Measurements from ENCODE around the gene DAB1.

DAB1 gene

GRCh38 chr1:57012315-57012714, 411.5 kb downstream of the DAB1 start:
- DNase-seq: no peak

- DNase-seq: no peak
These were observed 413.3 kb downstream of the DAB1 start for GRCh38 chr1:57010511-57010910.

DNA sequence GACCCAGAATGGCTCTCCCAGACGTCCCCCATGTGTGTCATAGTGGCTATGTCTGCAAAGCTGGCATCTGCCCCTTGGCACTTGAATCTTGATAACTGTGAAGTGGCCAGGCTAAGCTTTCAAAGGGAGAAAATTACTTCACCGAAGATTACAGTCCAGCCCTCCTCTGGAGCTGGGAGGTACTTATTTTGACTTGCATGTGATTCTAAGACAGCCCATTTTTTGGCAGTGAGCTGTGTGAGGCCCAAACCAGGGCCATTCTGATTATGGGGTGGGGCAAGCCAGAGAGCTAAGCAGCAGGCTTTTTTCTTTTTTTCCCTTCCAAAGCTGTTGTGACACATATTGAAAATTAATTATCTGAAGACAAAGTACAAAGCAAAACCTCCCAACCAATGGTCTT, 415.9 kb downstream of the DAB1 start:
- no peak for DNase-seq

GRCh38 chr1:57007472-57007871, 416.4 kb downstream of the DAB1 start:
- no peak for DNase-seq

DNA sequence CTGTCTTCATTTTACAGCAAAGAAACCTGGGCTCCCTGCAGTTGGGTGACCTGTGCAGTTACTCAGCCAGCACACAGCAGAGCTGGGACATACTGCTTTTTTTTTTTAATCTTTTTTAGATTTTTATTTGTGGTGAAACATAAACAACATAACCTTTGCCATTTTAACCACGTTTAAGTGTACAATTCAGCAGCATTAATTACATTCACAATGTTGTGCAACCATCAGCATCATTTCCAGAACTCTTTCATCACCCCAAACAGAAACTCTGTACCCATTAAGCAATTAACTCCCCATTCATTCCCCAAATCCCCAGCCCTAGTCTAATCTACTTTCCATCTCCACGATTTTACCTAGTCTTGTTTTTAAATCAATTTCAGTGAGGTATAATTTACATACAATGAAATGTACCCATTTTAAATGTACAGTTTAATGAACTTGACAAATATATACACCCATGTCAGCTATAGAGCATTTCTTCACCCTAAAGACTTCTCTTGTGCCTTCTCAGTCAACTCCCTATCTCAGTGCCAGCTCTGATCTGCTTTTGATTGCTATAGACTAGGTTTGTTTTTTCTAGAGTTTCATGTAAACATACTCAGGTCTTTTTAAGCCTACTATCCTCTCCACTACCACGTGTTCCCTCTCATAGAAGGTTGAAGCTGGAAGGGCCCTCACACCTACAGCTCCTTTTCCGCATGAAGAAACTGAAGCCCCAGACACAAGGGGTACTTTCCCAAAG, 420.3 kb downstream of the DAB1 start:
- no peak for DNase-seq

DNA sequence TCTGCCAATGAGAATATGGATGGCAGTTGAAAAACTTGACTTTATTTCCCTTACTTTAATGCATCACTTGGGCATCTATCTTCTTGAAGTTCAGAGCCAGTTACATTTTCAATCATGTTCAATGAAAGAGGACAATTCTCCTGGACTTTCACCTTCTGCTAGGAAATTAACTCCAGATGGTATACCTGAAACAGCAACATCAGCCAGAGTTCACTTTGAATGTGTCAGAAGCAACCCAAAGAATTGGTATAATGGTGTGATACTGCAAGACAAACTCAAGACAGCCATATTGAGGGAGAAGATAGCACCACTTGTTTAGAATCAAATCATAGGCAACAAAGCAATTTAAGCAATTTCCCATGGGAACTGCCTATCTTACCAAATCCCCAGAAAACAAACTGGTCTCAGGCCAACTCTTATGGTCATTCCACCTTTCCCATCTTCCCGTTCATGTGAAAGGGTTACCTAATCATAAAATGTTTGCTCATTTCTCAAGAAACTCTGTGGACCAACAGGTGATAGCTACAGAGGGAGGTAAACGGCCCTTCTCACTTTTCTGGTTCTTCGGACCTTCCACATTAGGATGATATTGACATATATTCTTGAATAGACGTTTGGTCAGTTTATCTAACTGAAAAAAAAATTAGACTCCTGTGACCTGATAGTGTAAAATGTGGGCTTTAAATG, 428.3 kb downstream of the DAB1 start:
- DNase-seq: no peak

DNA sequence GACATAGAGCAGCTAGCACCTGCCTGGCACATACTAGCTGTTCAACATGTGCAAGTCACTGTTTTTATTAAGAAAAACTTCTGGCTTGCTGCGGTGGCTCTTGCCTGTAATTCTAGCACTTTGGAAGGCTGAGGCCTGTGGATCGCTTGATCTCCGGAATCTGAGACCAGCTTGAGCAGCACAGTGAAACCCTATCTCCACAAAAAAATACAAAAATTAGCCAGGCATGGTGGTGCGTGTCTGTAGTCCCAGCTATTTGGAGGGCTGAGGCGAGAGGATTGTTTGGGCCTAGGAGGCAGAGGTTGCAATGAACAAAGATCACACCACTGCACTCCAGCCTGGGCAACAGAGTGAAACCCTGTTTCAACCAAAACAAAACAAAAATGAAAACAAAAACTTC, 430.4 kb downstream of the DAB1 start:
- no peak for DNase-seq

DNA sequence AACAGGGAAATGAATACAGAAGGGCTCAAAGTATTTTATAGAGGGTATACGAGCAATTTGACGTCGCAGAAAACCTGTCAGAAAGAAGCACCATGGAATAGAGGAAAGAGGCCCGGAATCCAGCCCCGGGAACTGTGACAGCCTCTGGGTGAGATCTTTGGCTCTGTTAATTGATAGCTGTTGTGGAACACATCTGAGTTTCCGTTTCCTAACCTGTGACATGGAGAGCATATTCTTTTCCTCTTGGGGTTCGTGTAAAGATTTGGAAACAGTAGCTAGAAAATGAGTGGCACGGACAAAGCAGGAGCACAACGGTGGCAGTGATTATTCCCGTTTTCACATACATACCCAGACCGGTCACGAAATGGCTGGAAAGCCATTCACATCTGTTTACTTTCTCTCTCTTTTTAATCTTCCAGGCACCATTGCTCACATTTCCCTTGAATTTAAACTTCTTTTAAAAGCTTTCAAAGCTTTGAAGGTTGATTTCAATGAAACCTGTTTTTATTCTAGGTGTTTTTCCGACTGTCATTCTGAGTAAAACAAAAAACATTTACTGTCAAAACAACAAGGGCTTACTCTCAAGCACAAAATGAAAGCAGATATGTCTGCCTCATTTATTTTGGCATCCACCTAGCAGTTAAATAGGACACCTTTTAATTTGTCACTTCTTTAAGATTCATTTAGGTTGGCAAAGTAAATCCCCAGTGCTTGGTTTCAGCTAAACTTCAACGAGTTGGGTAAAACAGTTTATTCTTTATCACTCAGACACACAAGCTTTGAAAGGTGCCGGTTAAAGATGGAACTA, 431.3 kb downstream of the DAB1 start:
- DNase-seq: no peak

DNA sequence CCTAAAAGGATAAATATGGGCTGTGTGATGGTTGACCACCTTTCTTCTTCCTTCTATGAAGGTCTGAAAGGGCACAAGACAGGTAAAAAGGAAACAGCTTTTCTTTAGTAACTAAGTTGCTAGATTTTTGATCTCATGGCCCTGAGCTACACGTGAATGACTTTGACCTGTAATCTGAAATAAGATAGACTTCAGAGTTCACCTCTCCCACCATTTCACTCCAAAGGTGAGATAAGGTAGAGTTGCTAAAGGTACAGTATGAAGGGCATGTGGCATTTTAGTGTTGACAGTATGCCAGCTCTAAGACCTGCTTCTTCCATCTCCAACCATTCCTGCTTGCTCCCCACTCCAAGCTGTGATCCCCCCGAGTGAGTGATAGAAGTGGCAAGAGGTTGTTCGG, 432.3 kb downstream of the DAB1 start:
- no peak for DNase-seq

GRCh38 chr1:56986397-56986796, 437.5 kb downstream of the DAB1 start:
- no peak for DNase-seq

DNA sequence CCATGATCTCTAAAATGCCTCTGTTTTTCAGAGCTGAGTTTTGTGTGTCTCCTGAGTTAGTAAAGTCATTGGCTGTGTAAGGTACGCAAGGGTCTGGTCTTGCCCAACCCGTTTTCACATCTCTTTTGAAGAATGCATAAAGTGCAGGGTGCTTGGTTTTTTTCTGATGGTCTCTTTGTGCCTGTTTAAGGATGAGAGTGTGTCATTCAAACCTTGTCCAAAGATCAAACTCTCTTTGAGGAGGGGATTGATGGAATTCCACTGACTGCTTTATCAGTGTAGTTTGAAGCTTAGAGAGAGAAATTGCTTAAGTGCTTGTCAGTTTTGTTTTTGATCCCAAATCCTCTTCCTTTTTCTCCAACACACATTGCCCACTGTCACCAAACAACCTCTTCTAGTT, 438.0 kb downstream of the DAB1 start:
- DNase-seq: no peak

GRCh38 chr1:56983484-56983883, 440.4 kb downstream of the DAB1 start:
- DNase-seq: no peak

- no peak for DNase-seq
These were observed 443.7 kb downstream of the DAB1 start for GRCh38 chr1:56979986-56980755.

GRCh38 chr1:56978819-56979218, 445.0 kb downstream of the DAB1 start:
- DNase-seq: no peak

DNA sequence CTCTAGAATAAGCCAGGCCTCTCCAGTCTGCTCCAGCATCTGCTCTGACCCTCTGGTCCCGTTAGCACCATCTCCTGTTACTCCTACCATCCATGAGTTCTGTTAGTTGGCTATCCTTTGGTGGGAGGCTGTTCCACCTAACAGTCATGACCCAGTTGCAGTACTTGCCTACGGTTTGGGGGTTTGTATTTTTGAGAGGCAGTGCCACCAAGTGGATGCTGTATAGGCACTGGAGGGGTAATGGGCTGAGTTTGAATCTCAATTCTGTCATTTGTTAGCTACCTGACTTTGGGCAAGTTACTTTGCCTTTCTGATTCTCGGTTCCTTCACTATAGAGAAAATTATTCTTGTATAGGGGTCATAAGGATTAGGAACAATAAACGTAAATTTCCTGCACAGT, 445.9 kb downstream of the DAB1 start:
- DNase-seq: no peak

DNA sequence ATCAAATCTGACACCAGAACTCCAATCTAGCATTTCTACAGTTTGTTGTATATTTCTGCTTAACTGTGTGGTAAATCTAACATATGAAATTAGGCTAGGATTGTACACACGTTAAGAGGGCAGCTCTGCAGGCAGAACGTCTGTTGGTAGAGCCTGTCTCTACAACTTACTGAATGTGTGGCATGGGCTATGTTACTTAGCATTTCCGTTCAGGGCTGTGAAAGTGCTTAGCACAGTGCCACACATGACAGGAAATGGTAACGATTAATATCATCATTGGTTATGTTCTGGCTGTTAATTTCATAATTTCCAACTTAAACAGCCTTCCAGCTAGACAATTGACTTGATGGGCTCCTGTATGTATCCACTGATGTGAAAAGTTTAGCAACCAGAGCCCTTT, 448.4 kb downstream of the DAB1 start:
- DNase-seq: no peak

- peak; percentile 38 for DNase-seq
These were observed 449.7 kb downstream of the DAB1 start for GRCh38 chr1:56973923-56974742.

- no peak for DNase-seq
These were observed 450.9 kb downstream of the DAB1 start for GRCh38 chr1:56972976-56973375.

GRCh38 chr1:56970280-56970679, 453.6 kb downstream of the DAB1 start:
- no peak for DNase-seq

- no peak for DNase-seq
These were observed 454.9 kb downstream of the DAB1 start for GRCh38 chr1:56968878-56969495.

All from GF-D8 (cell line).